SK-N-SH (cell line): ENCODE measurements around the gene POSTN. TPM values are rescaled to one million over a fixed set of nuclear protein-coding genes. Genes with fewer than 3 reads are reported as not detected.

Experiments used
- CTCF ChIA-PET: fragments of 300-600, 350-600 bp; formaldehyde crosslinking; extraction: SDS; loops from one replicate; lab custom pipeline; 2021; lab: Yijun Ruan, JAX
- POLR2A ChIA-PET: fragments of 350-600 bp; sonication (Branson Sonifier 250); formaldehyde crosslinking; extraction: SDS; loops from one replicate; lab custom pipeline; 2020; ENCODE audit warnings: antibody characterized with exemption, inconsistent platforms; lab: Yijun Ruan, JAX
- DNase-seq: peaks from one replicate; pipeline ENCODE4 v3.0.0; 2012
- H2AFZ ChIP-seq: fragments of 200-600 bp; sonication (generic); 2 replicates; pipeline ENCODE4 v1.8.1; 2016; ENCODE audit warnings: antibody characterized with exemption, mild to moderate bottlenecking, low read depth
- H3F3A ChIP-seq: fragments of 200-600 bp; sonication (generic); replicated peaks from 2 replicates; pipeline ENCODE3; 2016; ENCODE audit warnings: antibody characterized with exemption, mild to moderate bottlenecking; ENCODE audit not compliant: insufficient read depth
- H3K27ac ChIP-seq, 2 experiments: fragments of 200-500 bp in 1 of 2; fragments of 200-600 bp in 1 of 2; sonication (Bioruptor generic) in 1 of 2; sonication (generic), shearing (Covaris generic) in 1 of 2; 2 replicates each; pipeline versions ENCODE4 v1.5.1 to v1.6.1; 2014 to 2016; ENCODE audit warnings: low read depth in 2 of 2, inconsistent platforms in 1 of 2, low read length in 1 of 2, mild to moderate bottlenecking in 1 of 2, mixed read lengths in 1 of 2
- H3K27me3 ChIP-seq: fragments of 200-600 bp; sonication (generic), shearing (Covaris generic); 2 replicates; pipeline ENCODE4 v1.6.1; 2016; ENCODE audit warnings: mixed run types; ENCODE audit not compliant: insufficient read depth
- H3K36me3 ChIP-seq, 2 experiments: fragments of 200-500 bp in 1 of 2; fragments of 200-600 bp in 1 of 2; sonication (Bioruptor generic) in 1 of 2; sonication (generic) in 1 of 2; replicated peaks in 1 of 2; 2 replicates each; pipeline versions ENCODE3 to v1.5.1; 2014 to 2016; ENCODE audit warnings: low read length in 1 of 2, mild to moderate bottlenecking in 1 of 2; ENCODE audit not compliant: insufficient read depth in 2 of 2, control insufficient read depth in 1 of 2
- H3K4me1 ChIP-seq, 2 experiments: fragments of 200-500 bp in 1 of 2; fragments of 200-600 bp in 1 of 2; sonication (Bioruptor generic) in 1 of 2; sonication (generic), shearing (Covaris generic) in 1 of 2; 2 replicates each; pipeline versions ENCODE4 v1.5.1 to v1.6.1; 2014 to 2016; ENCODE audit warnings: low read depth in 1 of 2, low read length in 1 of 2, mixed run types in 1 of 2; ENCODE audit not compliant: insufficient read depth in 2 of 2, control insufficient read depth in 1 of 2
- H3K4me2 ChIP-seq: fragments of 200-600 bp; sonication (generic), shearing (Covaris generic); 2 replicates; pipeline ENCODE4 v1.6.1; 2017; ENCODE audit warnings: mixed run types
- H3K4me3 ChIP-seq, 2 experiments: fragments of 200-500 bp in 1 of 2; fragments of 200-600 bp in 1 of 2; sonication (Bioruptor generic) in 1 of 2; sonication (generic), shearing (Covaris generic) in 1 of 2; 2 replicates each; pipeline versions ENCODE4 v1.5.1 to v1.8.1; 2014 to 2016; ENCODE audit warnings: low read depth in 2 of 2, inconsistent platforms in 1 of 2, low read length in 1 of 2, mild to moderate bottlenecking in 1 of 2, mixed read lengths in 1 of 2, moderate library complexity in 1 of 2
- H3K79me2 ChIP-seq: fragments of 200-600 bp; sonication (generic); 2 replicates; pipeline ENCODE4 v1.8.1; 2017; ENCODE audit warnings: mild to moderate bottlenecking; ENCODE audit not compliant: insufficient read depth
- H3K9ac ChIP-seq: fragments of 200-600 bp; sonication (generic); 2 replicates; pipeline ENCODE4 v1.6.1; 2017; ENCODE audit warnings: mixed run types
- H3K9me2 ChIP-seq: fragments of 200-600 bp; sonication (generic); 2 replicates; pipeline ENCODE4 v1.6.1; 2017; ENCODE audit warnings: mixed run types
- H3K9me3 ChIP-seq: fragments of 200-600 bp; sonication (generic); 2 replicates; pipeline ENCODE4 v1.6.1; 2017; ENCODE audit warnings: mixed run types, mild to moderate bottlenecking, moderate library complexity
- H4K20me1 ChIP-seq: fragments of 200-600 bp; sonication (generic); 2 replicates; pipeline ENCODE4 v1.6.1; 2017; ENCODE audit warnings: mild to moderate bottlenecking, mixed run types; ENCODE audit not compliant: insufficient read depth
- ELF1 ChIP-seq: IDR thresholded peaks from 2 replicates; pipeline ENCODE4 v1.4.0; 2012
- EP300 ChIP-seq, 2 experiments: IDR thresholded peaks; 2 replicates each; pipeline versions ENCODE4 v1.4.0 to v1.6.1; 2012; ENCODE audit warnings: borderline replicate concordance in 1 of 2, low read depth in 1 of 2, low read length in 1 of 2
- EZH2phosphoT487 ChIP-seq: fragments of 200-600 bp; sonication (generic); IDR thresholded peaks from 2 replicates; pipeline ENCODE4 v1.6.1; 2017; ENCODE audit warnings: low read depth, mixed run types, mild to moderate bottlenecking, antibody characterized with exemption, moderate library complexity, borderline replicate concordance
- FOSL2 ChIP-seq: IDR thresholded peaks from 2 replicates; pipeline ENCODE4 v1.4.0; 2012; ENCODE audit warnings: low read depth, mild to moderate bottlenecking, moderate library complexity, borderline replicate concordance
- FOXJ3 ChIP-seq: sonication (generic); formaldehyde crosslinking; IDR thresholded peaks from 2 replicates; pipeline ENCODE4 v1.5.1; 2020; ENCODE audit warnings: mild to moderate bottlenecking, missing genetic modification reagents
- GABPA ChIP-seq: IDR thresholded peaks from 2 replicates; pipeline ENCODE4 v1.4.0; 2012; ENCODE audit warnings: low read depth, mild to moderate bottlenecking
- GATA2 ChIP-seq: sonication (generic); formaldehyde crosslinking; IDR thresholded peaks from 2 replicates; pipeline ENCODE4 v1.5.0; 2020; ENCODE audit warnings: mild to moderate bottlenecking, missing genetic modification reagents
- JUND ChIP-seq: IDR thresholded peaks from 2 replicates; pipeline ENCODE4 v1.4.0; 2012
- MAX ChIP-seq: IDR thresholded peaks from 2 replicates; pipeline ENCODE4 v1.4.0; 2012; ENCODE audit warnings: low read depth
- MEF2A ChIP-seq: IDR thresholded peaks from 2 replicates; pipeline ENCODE4 v1.4.0; 2012; ENCODE audit warnings: low read depth, borderline replicate concordance
- NFIC ChIP-seq: IDR thresholded peaks from 2 replicates; pipeline ENCODE4 v1.4.0; 2012; ENCODE audit warnings: borderline replicate concordance
- NRF1 ChIP-seq: IDR thresholded peaks from 2 replicates; pipeline ENCODE4 v1.6.1; 2012; ENCODE audit warnings: low read depth, mild to moderate bottlenecking, low read length
- RAD21 ChIP-seq: IDR thresholded peaks from 2 replicates; pipeline ENCODE4 v1.6.1; 2012; ENCODE audit warnings: mild to moderate bottlenecking, low read length
- RFX5 ChIP-seq: IDR thresholded peaks from 2 replicates; pipeline ENCODE4 v1.6.1; 2012; ENCODE audit warnings: mild to moderate bottlenecking, improper control_type of control experiment, low read length
- RXRA ChIP-seq: IDR thresholded peaks from 2 replicates; pipeline ENCODE4 v1.4.0; 2012; ENCODE audit warnings: low read depth, mild to moderate bottlenecking, borderline replicate concordance
- SIN3A ChIP-seq: IDR thresholded peaks from 2 replicates; pipeline ENCODE4 v1.6.1; 2012; ENCODE audit warnings: low read depth, mild to moderate bottlenecking, low read length, moderate library complexity, borderline replicate concordance
- SMC3 ChIP-seq: IDR thresholded peaks from 2 replicates; pipeline ENCODE4 v1.6.1; 2012; ENCODE audit warnings: low read depth, low read length, improper control_type of control experiment
- TAF1 ChIP-seq: IDR thresholded peaks from 2 replicates; pipeline ENCODE4 v1.6.1; 2012; ENCODE audit warnings: low read depth, mild to moderate bottlenecking, low read length, moderate library complexity, borderline replicate concordance
- TCF12 ChIP-seq: IDR thresholded peaks from 2 replicates; pipeline ENCODE4 v1.4.0; 2012
- TEAD4 ChIP-seq: IDR thresholded peaks from 2 replicates; pipeline ENCODE4 v1.4.0; 2012; ENCODE audit warnings: mild to moderate bottlenecking, borderline replicate concordance; ENCODE audit not compliant: insufficient read depth
- YY1 ChIP-seq: IDR thresholded peaks from 2 replicates; pipeline ENCODE4 v1.4.0; 2012; ENCODE audit warnings: low read depth, mild to moderate bottlenecking
- ZBTB33 ChIP-seq: IDR thresholded peaks from 2 replicates; pipeline ENCODE4 v1.4.0; 2012; ENCODE audit warnings: low read depth, borderline replicate concordance
- WGBS: methylation state at CpG from one replicate; pipeline ENCODE4 v1.1.6; 2017; ENCODE audit warnings: low lambda C conversion rate; 5-methylcytosine and 5-hydroxymethylcytosine counted together
- polyA plus RNA-seq, 3 experiments: library from polyadenylated mRNA; depleted of rRNA; stranded (reverse); fragments of >200 nt; gene quantifications; 2 replicates each; pipeline ENCODE4 v1.2.3, GENCODE V29; 2012
- TF ChIP-seq, protein P1 (sequence below): fragments of 150-350 bp; IDR thresholded peaks from 2 replicates; pipeline ENCODE4 v1.6.1; 2017; ENCODE audit warnings: antibody characterized with exemption, low read length, low read depth, borderline replicate concordance
- TF ChIP-seq, protein P2 (sequence below): IDR thresholded peaks from 2 replicates; pipeline ENCODE4 v1.4.0; 2012; ENCODE audit warnings: low read depth, borderline replicate concordance

Gene POSTN
- polyA plus RNA-seq, 1 of the 3 experiments (the other 2 are of a cell fraction) = 577 TPM

- Histone ChIP-seq H3K9me2 (no peaks in the 10 kb centered on the region), H3K9ac (no peak overlapping the region), H3K4me2 (no peak overlapping the region), H3K27me3 (no peaks in the 10 kb centered on the region), H4K20me1 (no peaks in the 10 kb centered on the region), H3K4me3 (no peak overlapping the region), H2AFZ (no peak overlapping the region), H3F3A (peaks cover 20% of the 10 kb centered on the region), H3K9me3 (no peaks in the 10 kb centered on the region), H3K27ac (peak overlapping the region in 1 of 2 experiments; percentile 76; a peak in 3 of 4 replicates), H3K79me2 (no peaks in the 10 kb centered on the region), H3K4me1 (peaks cover 0 to 17% of the 10 kb centered on the region in 2 experiments; a peak in 2 of 4 replicates), H3K36me3 (no peaks in the 10 kb centered on the region)
- ChIA-PET CTCF (interaction anchor here (0.7 kb wide), 1 partner anchor 1196 kb away, joined by 3 read pairs; no protein-coding TSS in a partner anchor), POLR2A (no interaction called here)
- WGBS = 88% methylated on average over 1 of the region's 1 CpG
- TF ChIP-seq TAF1 = no peak
- no peak for TF ChIP-seq FOXJ3 (CRISPR knock-in tag)
- TF ChIP-seq RXRA = no peak
- TF ChIP-seq FOSL2 = no peak
- no peak for TF ChIP-seq TEAD4
- TF ChIP-seq EP300 (IDR thresholded peaks at IDR 0.05; ENCODE audit: borderline replicate concordance in 1 of 2, low read depth in 1 of 2, low read length in 1 of 2) = no peak
- TF ChIP-seq, protein P1, sequence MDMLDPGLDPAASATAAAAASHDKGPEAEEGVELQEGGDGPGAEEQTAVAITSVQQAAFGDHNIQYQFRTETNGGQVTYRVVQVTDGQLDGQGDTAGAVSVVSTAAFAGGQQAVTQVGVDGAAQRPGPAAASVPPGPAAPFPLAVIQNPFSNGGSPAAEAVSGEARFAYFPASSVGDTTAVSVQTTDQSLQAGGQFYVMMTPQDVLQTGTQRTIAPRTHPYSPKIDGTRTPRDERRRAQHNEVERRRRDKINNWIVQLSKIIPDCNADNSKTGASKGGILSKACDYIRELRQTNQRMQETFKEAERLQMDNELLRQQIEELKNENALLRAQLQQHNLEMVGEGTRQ = no peak
- TF ChIP-seq MEF2A = no peak
- no peak for TF ChIP-seq MAX
- TF ChIP-seq SIN3A = no peak
- no peak for TF ChIP-seq SMC3
- DNase-seq = no peak
These were observed 17.6 kb upstream of the POSTN start for GRCh38 chr13:37616131-37616530.

DNA sequence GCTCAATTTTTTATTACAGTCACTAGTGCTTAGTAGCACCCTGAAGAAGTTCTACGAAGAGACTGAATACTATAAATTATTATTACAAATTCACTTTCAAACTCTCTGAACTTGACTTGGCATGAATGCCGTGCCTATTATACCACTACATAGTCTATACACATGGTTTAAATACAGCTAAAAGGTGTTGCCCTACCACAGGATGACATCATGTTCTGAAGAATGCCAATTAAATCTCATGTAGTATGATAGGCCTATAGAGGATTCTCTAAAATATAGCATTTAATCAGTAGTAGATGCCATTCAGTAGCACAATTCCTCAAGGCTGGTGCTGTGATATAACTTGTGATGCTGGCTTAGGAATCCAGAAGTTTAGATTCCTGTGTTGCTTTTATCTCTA is 16.7 kb upstream of the POSTN start:
- 12% methylated on average over 2 of the region's 2 CpGs for WGBS
- TF ChIP-seq ZBTB33 (no peak), EZH2phosphoT487 (no peak), NRF1 (no peak), RXRA (no peak), EP300 (IDR thresholded peaks at IDR 0.05; ENCODE audit: borderline replicate concordance in 1 of 2, low read depth in 1 of 2, low read length in 1 of 2) (no peak), NFIC (no peak), YY1 (no peak), TCF12 (no peak), ELF1 (no peak), TAF1 (no peak), RFX5 (no peak), RAD21 (no peak), FOSL2 (no peak), JUND (no peak), GABPA (no peak), GATA2 (CRISPR knock-in tag) (no peak), SMC3 (no peak)
- TF ChIP-seq, protein P1 = no peak
- TF ChIP-seq, protein P2, sequence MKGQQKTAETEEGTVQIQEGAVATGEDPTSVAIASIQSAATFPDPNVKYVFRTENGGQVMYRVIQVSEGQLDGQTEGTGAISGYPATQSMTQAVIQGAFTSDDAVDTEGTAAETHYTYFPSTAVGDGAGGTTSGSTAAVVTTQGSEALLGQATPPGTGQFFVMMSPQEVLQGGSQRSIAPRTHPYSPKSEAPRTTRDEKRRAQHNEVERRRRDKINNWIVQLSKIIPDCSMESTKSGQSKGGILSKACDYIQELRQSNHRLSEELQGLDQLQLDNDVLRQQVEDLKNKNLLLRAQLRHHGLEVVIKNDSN = no peak
- H4K20me1 ChIP-seq = no peaks in the 10 kb centered on the region
- CTCF ChIA-PET = interaction anchor here (0.7 kb wide), 1 partner anchor 1195 kb away, joined by 3 read pairs; no protein-coding TSS in a partner anchor
- peak overlapping the region in 1 of 2 experiments; percentile 76; a peak in 1 of 4 replicates for H3K27ac ChIP-seq
- POLR2A ChIA-PET = no interaction called here
- no peaks in the 10 kb centered on the region for H3K79me2 ChIP-seq
- no peak overlapping the region for H3K4me2 ChIP-seq
- no peak overlapping the region for H3K9ac ChIP-seq
- no peaks in the 10 kb centered on the region for H3K9me3 ChIP-seq
- peaks cover 17% of the 10 kb centered on the region for H3F3A ChIP-seq
- no peaks in the 10 kb centered on the region for H3K9me2 ChIP-seq
- no peak overlapping the region for H3K4me3 ChIP-seq
- no peak for DNase-seq
- H3K27me3 ChIP-seq = no peaks in the 10 kb centered on the region; the same call in 1 of the 2 replicates
- H3K36me3 ChIP-seq = no peaks in the 10 kb centered on the region
- no peak overlapping the region for H2AFZ ChIP-seq
- peaks cover 0 to 17% of the 10 kb centered on the region in 2 experiments; a peak in 2 of 4 replicates for H3K4me1 ChIP-seq
